Progenitor cell of endocrine pancreas (in vitro differentiated cells): ENCODE results near the gene PSMD1. TPM values are rescaled to one million over a fixed set of nuclear protein-coding genes. Genes with fewer than 3 reads are reported as not detected.

Experiments
- DNase-seq: peaks from one replicate; pipeline ENCODE4 v3.0.0; 2021; ENCODE audit warnings: low spot score; ENCODE audit not compliant: unreplicated experiment
- H3K27ac Mint-ChIP-seq: 2 replicates; pipeline ENCODE4 v1.8.0; 2021; ENCODE audit warnings: mild to moderate bottlenecking, moderate library complexity, mixed read lengths
- H3K27me3 Mint-ChIP-seq: 2 replicates; pipeline ENCODE4 v1.8.0; 2021; ENCODE audit warnings: mixed read lengths
- H3K36me3 Mint-ChIP-seq: 2 replicates; pipeline ENCODE4 v1.8.0; 2022; ENCODE audit warnings: mixed read lengths; ENCODE audit not compliant: insufficient read depth
- H3K4me1 Mint-ChIP-seq: 2 replicates; pipeline ENCODE4 v1.8.0; 2021; ENCODE audit warnings: low read depth, mixed read lengths
- H3K4me3 Mint-ChIP-seq: 2 replicates; pipeline ENCODE4 v1.8.0; 2021; ENCODE audit warnings: low read depth, mild to moderate bottlenecking, moderate library complexity, mixed read lengths
- H3K9me3 Mint-ChIP-seq: 2 replicates; pipeline ENCODE4 v1.8.0; 2021; ENCODE audit warnings: low read depth, mixed read lengths
- total RNA-seq: library from RNA; stranded (reverse); gene quantifications from 2 replicates; pipeline ENCODE4 v1.2.1, GENCODE V29; 2021
- TF ChIP-seq, protein P1 (sequence below): fragments of 200-600 bp; sonication (generic); IDR thresholded peaks from one replicate; pipeline ENCODE4 v1.5.0; 2021; ENCODE audit warnings: antibody characterized with exemption, mild to moderate bottlenecking; ENCODE audit not compliant: unreplicated experiment

The PSMD1 gene
- total RNA-seq, 1 donor from 2014 or later = 99.0 TPM

DNA sequence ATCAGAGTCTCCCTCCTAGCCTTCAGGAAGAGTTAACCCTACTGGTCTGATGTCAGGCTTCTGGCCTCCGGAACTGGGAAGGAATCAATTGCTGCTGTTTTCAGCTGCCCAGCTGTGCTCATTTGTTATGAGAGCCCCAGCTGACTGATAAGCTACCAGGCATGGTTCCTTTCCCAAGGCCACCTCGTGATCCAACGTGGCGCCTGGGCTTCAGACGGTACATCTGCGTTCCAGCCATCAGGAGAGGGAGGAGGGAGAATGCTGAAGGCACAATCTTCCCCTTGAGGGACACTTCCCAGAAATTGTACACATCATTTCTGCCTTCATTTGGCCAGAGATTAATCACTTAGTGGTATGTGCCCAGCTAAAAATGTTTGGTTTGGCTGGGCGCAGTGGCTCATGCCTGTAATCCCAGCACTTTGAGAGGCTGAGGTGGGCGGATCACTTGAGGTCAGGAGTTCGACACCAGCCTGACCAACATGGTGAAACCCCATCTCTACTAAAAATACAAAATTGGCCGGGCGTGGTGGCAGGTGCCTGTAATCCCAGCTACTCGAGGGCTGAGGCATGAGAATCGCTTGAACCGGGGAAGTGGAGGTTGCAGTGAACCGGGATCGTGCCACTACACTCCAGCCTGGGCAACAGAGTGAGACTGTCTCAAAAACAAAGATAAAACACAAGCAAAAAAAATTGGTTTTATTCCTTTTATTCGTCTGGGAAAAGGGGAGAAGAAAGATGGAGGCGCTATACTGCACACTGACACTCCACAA, 131.3 kb downstream of the PSMD1 start:
- H3K27ac Mint-ChIP-seq = no peak overlapping the region
- peaks cover 35% of the 10 kb centered on the region for H3K27me3 Mint-ChIP-seq
- H3K4me3 Mint-ChIP-seq = no peak overlapping the region
- H3K4me1 Mint-ChIP-seq = no peaks in the 10 kb centered on the region
- TF ChIP-seq, protein P1, sequence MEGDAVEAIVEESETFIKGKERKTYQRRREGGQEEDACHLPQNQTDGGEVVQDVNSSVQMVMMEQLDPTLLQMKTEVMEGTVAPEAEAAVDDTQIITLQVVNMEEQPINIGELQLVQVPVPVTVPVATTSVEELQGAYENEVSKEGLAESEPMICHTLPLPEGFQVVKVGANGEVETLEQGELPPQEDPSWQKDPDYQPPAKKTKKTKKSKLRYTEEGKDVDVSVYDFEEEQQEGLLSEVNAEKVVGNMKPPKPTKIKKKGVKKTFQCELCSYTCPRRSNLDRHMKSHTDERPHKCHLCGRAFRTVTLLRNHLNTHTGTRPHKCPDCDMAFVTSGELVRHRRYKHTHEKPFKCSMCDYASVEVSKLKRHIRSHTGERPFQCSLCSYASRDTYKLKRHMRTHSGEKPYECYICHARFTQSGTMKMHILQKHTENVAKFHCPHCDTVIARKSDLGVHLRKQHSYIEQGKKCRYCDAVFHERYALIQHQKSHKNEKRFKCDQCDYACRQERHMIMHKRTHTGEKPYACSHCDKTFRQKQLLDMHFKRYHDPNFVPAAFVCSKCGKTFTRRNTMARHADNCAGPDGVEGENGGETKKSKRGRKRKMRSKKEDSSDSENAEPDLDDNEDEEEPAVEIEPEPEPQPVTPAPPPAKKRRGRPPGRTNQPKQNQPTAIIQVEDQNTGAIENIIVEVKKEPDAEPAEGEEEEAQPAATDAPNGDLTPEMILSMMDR = no peak
- H3K36me3 Mint-ChIP-seq = no peaks in the 10 kb centered on the region
- H3K9me3 Mint-ChIP-seq = peaks cover under 1% of the 10 kb centered on the region
- DNase-seq = peak; percentile 3

DNA sequence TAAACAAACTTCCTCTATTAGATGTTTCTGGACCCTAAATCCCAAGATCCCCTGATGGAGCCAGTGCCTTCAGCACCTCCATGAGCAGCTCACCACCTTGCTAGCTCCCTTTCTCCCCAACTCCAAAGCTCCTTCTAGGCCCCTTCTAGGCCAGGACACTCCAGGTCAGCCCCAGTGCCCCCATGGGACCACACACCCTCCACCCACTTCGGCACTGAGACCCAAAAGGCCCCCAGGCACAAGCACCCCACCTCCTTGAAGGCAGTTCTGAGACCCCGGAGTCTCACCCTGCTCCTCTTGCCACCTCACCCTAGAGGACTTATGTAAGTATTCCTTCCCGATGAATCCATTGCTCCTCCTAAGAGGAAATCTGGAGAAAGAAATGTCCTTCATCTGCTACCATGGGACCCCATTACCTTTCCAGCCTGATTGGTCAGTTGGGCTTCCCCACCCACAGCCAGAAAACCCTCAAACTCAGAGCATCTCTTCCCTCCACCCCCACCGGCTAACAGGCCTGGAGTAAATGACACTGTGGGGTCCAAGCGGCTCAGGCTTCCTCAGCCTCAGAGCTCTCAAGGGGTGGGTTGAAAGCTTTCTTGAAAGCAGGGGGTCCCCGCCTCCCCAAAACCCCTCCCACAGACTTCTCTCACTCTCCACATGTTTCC, 132.0 kb downstream of the PSMD1 start:
- no peaks in the 10 kb centered on the region for H3K36me3 Mint-ChIP-seq
- no peak overlapping the region for H3K4me3 Mint-ChIP-seq
- H3K9me3 Mint-ChIP-seq = no peaks in the 10 kb centered on the region
- H3K4me1 Mint-ChIP-seq = no peaks in the 10 kb centered on the region
- DNase-seq = peak; percentile 5
- H3K27me3 Mint-ChIP-seq = peaks cover 35% of the 10 kb centered on the region
- TF ChIP-seq, protein P1 = no peak
- no peak overlapping the region for H3K27ac Mint-ChIP-seq

DNA sequence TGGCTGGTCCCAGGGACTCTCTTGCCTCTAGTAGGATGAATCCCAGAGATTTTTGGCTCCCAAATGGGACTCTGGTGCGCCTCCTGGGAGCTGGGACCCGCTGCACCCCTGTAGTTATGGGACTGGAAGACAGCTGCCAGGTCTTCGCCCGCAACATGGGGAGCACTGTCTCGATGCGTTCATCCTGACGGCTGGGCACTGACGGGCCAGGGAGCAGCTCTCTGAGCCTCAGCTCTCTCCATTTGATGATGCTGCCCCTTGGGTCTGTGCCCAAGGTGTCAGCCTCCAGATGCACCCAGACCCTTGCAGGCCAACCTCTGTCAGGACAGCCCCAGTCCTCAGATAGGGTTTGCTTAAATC, 132.5 kb downstream of the PSMD1 start:
- peaks cover 35% of the 10 kb centered on the region for H3K27me3 Mint-ChIP-seq
- no peaks in the 10 kb centered on the region for H3K36me3 Mint-ChIP-seq
- TF ChIP-seq, protein P1 = no peak
- H3K4me1 Mint-ChIP-seq = no peaks in the 10 kb centered on the region
- no peaks in the 10 kb centered on the region for H3K9me3 Mint-ChIP-seq
- DNase-seq = no peak
- H3K27ac Mint-ChIP-seq = no peak overlapping the region
- no peak overlapping the region for H3K4me3 Mint-ChIP-seq

DNA sequence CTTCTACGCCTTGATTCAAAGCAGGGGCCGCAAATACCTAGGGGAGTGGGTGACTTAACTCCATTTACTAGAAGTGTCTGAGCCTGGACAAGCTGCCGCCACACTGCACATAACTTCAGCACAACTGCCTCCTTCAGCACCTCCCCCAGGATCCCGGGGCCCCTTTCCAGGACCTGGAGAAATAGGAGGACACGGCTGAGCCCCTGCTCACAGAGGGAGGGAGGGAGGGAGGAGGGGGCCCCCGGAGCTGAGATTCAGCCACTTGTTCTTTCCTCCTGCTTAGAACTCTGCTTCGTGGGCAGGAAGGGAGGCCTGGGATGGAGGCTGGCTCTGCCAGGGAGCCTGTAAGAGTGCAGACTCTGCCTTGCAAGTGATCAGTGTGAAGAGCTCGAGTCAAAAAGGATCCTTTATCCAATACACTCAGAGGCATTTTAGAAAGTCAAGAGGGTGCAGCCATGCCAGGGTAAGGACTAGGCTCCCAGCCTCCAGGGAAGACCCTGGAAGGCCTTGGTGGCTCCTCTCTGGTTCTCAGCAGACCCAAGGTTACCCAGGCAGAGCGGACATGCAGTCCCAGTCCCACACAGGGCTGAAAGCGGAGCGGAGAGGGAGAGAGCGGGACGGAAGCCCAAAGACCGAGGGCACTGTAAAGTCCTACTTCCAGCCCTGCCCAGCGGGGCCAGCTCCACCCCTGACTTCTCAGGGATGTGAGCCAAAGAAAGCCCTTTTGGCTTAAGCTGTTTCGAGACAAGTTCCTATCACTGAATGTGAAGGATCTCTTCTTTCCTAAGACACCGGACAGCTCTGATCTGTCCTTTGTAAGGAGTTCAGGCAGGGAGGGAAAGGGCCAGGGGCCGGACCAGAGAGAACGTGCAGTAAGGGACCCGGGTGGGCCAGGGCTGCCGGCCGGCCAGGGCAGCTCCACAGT, 133.2 kb downstream of the PSMD1 start:
- no peaks in the 10 kb centered on the region for H3K36me3 Mint-ChIP-seq
- H3K27ac Mint-ChIP-seq = no peak overlapping the region
- H3K27me3 Mint-ChIP-seq = peaks cover 35% of the 10 kb centered on the region
- no peaks in the 10 kb centered on the region for H3K9me3 Mint-ChIP-seq
- no peak overlapping the region for H3K4me3 Mint-ChIP-seq
- no peaks in the 10 kb centered on the region for H3K4me1 Mint-ChIP-seq
- TF ChIP-seq, protein P1 = no peak
- no peak for DNase-seq
